GM12875 (cell line): Measurements from ENCODE around the gene SLC16A3.

Source experiments
- H3K4me3 ChIP-seq: one replicate; pipeline ENCODE4 v1.5.1; 2011; ENCODE audit warnings: low read depth, low read length, control low read depth
- TF ChIP-seq, protein P1 (sequence below): IDR thresholded peaks from 2 replicates; pipeline ENCODE4 v1.5.1; 2011; ENCODE audit warnings: low read depth, mild to moderate bottlenecking, control low read depth, inconsistent platforms, low read length, moderate library complexity, borderline replicate concordance; ENCODE audit not compliant: insufficient read depth

Gene SLC16A3

DNA sequence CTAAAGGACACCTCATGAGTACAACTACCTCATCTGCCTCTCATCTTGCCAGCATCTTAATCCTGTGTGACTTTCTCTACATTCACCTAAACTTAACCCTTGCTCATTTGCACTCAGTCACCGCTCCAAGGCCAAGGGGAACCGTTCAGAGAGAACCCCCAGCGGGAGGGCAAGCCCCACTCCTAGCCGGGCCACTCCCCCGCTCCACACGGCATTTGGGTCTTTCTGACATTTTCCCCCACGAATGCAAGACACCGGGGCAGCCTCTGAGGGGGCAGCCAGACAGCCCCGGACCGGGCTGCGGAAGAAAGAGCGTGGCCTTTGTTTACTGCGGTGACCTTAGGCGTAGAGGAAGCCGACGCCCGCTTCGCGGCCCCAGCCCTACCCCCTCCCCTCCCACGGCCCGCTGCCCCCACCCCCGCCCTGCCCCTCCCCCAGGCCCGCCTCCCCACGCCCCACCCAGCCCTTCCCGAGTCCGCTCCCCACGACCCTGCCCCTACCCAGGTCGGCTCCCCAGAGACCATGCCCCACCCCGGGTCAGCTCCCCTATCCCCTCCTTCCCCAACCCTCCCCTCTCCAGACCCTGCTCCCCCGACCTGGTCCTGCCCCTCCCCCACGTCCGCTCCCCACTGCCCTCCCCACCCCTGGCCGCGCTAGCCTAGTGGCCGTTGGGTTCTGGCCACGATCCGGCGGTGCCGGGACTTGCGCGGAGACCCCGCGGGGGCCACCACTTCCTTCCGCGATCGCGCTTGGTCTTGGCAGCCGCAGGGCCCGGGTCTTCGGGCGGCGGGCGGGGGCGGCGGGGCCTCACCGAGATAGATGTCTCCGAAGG is 43.9 kb downstream of the SLC16A3 start:
- TF ChIP-seq, protein P1, sequence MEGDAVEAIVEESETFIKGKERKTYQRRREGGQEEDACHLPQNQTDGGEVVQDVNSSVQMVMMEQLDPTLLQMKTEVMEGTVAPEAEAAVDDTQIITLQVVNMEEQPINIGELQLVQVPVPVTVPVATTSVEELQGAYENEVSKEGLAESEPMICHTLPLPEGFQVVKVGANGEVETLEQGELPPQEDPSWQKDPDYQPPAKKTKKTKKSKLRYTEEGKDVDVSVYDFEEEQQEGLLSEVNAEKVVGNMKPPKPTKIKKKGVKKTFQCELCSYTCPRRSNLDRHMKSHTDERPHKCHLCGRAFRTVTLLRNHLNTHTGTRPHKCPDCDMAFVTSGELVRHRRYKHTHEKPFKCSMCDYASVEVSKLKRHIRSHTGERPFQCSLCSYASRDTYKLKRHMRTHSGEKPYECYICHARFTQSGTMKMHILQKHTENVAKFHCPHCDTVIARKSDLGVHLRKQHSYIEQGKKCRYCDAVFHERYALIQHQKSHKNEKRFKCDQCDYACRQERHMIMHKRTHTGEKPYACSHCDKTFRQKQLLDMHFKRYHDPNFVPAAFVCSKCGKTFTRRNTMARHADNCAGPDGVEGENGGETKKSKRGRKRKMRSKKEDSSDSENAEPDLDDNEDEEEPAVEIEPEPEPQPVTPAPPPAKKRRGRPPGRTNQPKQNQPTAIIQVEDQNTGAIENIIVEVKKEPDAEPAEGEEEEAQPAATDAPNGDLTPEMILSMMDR: no peak
- peak overlapping the region; percentile 66 for H3K4me3 ChIP-seq

DNA sequence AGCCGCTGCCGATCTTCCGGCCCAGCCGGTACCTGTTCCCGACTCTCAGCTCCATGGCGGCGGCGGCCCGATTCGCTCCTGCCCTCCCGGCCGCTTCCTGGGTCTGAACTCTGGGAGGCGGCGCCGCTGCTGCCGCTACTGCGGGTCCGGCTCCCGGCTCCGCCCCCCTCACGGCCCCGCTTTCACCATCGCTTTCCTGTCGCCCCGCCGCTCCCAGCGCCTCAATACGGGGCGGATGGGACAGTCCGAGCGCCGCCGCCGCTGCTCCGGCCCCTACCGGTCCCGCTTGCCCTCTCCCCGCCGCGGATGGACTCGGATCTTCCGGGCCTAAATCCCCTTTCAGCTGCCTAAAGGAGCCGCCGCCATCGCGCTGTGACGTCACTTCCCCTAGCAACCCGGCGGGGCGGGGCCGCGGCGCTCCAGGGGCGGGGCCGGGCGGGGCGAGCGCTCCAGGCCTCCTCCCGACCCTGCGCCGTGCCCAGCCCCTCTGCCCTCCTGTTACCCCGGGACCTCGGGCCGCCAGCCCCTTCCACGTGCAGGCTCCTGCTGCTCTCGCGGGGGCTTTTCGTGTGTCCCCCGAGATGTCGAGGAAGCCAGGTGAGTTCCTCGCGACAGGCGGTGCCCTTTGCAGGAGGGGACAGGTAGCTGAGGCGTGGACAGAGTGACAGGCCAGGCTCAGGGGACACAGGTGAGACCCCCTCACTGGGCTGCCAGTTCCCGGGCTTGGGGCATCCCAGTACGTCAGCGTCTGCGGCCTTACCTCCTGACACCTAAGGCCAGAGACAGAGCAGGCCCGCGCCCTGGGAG is 44.7 kb downstream of the SLC16A3 start, which contains the start of gene CSNK1D:
CSNK1D (minus strand) TSS at position 374 of the 807 bp plus-strand sequence; CDS start at position 55, 319 bp downstream.
- H3K4me3 ChIP-seq: peak within 1 kb of the TSS; percentile 66
- TF ChIP-seq, protein P1: no peak

DNA sequence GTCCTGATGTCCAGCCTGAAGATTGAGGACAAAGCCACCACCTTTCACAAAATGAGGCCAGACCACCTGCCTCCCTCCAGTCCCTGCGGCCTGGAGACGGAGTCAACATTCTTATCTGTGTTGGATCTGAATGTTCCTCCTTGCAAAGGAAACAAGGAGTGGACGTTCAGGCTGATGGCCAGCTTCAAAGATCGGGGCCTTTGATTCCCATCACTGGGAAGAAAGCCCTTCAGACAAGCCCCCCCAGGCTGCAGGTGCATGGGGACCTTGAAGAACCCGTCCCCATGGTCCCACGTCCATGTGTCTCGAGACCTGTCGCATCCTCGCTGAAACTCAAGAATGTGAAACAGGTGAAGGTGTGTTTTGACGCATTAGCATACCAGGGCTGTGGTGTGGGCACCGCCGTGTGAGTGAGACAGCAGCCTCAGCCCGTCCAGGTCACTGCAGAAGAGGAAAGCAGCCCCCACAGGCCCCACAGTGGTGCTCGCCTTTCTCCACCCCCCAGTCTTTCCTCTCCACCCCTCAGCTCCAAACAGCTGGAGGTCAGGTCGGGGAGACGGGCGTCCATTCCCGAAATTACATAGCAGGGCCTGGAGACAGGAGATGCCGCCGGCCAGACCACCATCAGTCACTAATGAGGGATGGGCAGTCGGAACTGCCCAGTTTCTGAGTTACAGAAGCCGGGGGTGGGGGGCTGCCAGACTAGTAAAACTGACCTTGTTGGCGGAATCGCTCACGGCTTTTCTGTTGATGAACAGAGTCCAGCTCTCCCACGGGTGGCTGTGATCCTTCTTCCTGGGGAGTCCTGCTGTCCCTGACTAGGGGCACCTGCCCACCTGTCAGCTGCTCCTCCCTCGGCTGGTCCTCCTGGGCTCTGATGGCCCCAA is 45.5 kb downstream of the SLC16A3 start:
- H3K4me3 ChIP-seq: no peak overlapping the region
- TF ChIP-seq, protein P1: no peak

DNA sequence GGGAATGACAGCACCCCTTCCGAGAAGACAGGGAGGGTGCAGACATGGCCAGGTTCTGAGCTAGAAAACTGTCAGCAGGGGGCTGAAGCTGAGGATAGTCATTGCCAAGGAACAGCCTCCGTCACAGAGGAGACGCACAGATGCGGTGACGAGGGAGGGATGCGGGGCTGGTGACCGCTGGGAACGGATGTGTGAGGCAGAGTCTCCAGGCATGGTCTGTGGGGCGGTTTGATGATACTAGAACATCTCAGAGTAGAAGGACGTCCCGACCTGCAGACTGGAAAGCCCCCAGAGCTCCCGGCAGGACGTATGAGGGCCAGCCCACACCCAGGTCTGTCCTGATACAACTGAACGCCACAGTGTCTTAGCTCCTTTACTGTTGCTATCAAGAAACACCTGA is 46.5 kb downstream of the SLC16A3 start:
- H3K4me3 ChIP-seq: no peak overlapping the region
- TF ChIP-seq, protein P1: no peak

DNA sequence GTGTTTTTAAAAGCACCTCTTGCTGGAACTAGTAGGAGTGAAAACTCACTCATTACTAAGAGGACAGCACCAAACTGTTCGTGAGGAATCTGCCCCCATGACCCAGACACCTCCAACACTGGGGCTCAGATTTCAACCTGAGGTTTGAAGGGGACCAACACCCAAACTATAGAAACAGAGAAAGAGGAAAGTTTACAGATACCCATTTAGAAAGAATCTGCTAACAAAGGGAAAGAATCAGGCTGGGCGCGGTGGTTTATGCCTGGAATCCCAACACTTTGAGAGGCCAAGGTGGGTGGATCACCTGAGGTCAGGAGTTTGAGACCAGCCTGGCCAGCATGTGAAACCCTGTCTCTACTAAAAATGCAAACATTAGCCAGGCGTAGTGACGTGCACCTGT is 48.1 kb downstream of the SLC16A3 start:
- H3K4me3 ChIP-seq: no peak overlapping the region
- TF ChIP-seq, protein P1: no peak

DNA sequence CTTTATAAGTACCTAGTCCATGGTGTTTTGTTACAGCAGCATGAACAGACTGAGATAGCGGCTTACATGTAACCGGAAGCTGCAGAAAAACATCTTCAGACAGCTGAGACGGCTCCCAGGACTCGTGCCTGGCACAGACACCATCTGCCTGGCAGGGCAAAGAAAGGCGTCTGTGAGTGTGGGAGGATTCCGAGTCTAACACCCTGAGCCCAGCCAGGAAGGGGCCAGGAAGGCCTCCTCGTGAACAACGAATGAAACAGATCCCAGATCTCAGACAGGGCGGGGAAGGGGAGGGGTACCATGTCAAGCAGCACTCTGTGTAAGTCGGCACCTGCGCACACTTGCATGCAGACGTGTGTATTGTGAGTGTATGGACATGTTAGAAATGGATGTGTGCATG is 49.0 kb downstream of the SLC16A3 start:
- H3K4me3 ChIP-seq: no peak overlapping the region
- TF ChIP-seq, protein P1: no peak
